ENCODE results near the gene PPP1R9A.

GRCh38 chr7:95238252-95238943, 331.0 kb downstream of the PPP1R9A start:
- TF ChIP-seq POLR2A (IDR thresholded peaks at IDR 0.05) (no peak), CTCF (IDR thresholded peaks at IDR 0.05) (no peak), POLR2AphosphoS5 (IDR thresholded peaks at IDR 0.05) (no peak), EP300 (IDR thresholded peaks at IDR 0.05) (no peak)

Data from gastroesophageal sphincter (tissue), 3 donors.